Naive thymus-derived CD4-positive, alpha-beta T cell (primary cell): ENCODE results near the gene SVOPL. TPM values are rescaled to one million over a fixed set of nuclear protein-coding genes. Genes with fewer than 3 reads are reported as not detected.

Experiments
- ATAC-seq: fragments of 150-1000 bp; cut with Tn5 transposase; 2 replicates; pipeline ENCODE4 v1.10.0; 2021; ENCODE audit warnings: mild to moderate bottlenecking, moderate library complexity
- CTCF ChIA-PET: fragments of 350-600 bp; sonication (Branson Sonifier 250); formaldehyde crosslinking; loops from one replicate; lab custom pipeline; 2021; ENCODE audit warnings: antibody characterized with exemption; lab: Charles Lee
- POLR2A ChIA-PET: fragments of 350-600 bp; sonication (Branson Sonifier 250); formaldehyde crosslinking; loops from one replicate; lab custom pipeline; 2021; ENCODE audit warnings: antibody characterized with exemption, inconsistent platforms; lab: Charles Lee
- DNase-seq, 9 donors: peaks; one replicate each; pipeline versions ENCODE4 v3.0.0 to v3.0.0-alpha.2; 2020 to 2022; ENCODE audit warnings: mixed read lengths in 1 of 9
- H3K27ac ChIP-seq: one replicate; pipeline ENCODE4 v1.7.0; 2013; ENCODE audit warnings: mild to moderate bottlenecking, low read depth, low read length, moderate library complexity
- H3K27me3 ChIP-seq, 2 donors: one replicate each; pipeline ENCODE4 v1.7.0; 2013; ENCODE audit warnings: low read length in 2 of 2, mild to moderate bottlenecking in 2 of 2, moderate library complexity in 2 of 2; ENCODE audit not compliant: control insufficient read depth in 2 of 2, insufficient read depth in 2 of 2
- H3K36me3 ChIP-seq, 3 experiments: 1 replicate in 2 of 3; 2 replicates in 1 of 3; pipeline ENCODE4 v1.7.0; 2013; ENCODE audit warnings: low read length in 3 of 3, mild to moderate bottlenecking in 3 of 3, moderate library complexity in 1 of 3; ENCODE audit not compliant: insufficient read depth in 3 of 3, control insufficient read depth in 2 of 3
- H3K4me1 ChIP-seq, 2 donors: one replicate each; pipeline ENCODE4 v1.7.0; 2013; ENCODE audit warnings: low read length in 2 of 2, mild to moderate bottlenecking in 2 of 2, moderate library complexity in 1 of 2; ENCODE audit not compliant: control insufficient read depth in 2 of 2, insufficient read depth in 2 of 2
- H3K4me3 ChIP-seq: 2 replicates; pipeline ENCODE4 v1.7.0; 2013; ENCODE audit warnings: mild to moderate bottlenecking, low read length
- H3K9me3 ChIP-seq, 3 experiments: 1 replicate in 2 of 3; 2 replicates in 1 of 3; pipeline ENCODE4 v1.7.0; 2013; ENCODE audit warnings: low read length in 3 of 3; ENCODE audit not compliant: control insufficient read depth in 2 of 3
- H3K27ac Mint-ChIP-seq, 9 donors: one replicate each; pipeline ENCODE4 v1.8.0; 2020 to 2022; ENCODE audit warnings: mixed read lengths in 9 of 9, mild to moderate bottlenecking in 8 of 9, moderate library complexity in 5 of 9, inconsistent platforms in 2 of 9
- H3K27me3 Mint-ChIP-seq, 5 donors: one replicate each; pipeline ENCODE4 v1.8.0; 2021 to 2022; ENCODE audit warnings: mixed read lengths in 5 of 5, mild to moderate bottlenecking in 1 of 5
- H3K36me3 Mint-ChIP-seq, 5 donors: one replicate each; pipeline ENCODE4 v1.8.0; 2020 to 2022; ENCODE audit warnings: mixed read lengths in 5 of 5, mild to moderate bottlenecking in 3 of 5, inconsistent platforms in 1 of 5
- H3K4me1 Mint-ChIP-seq, 7 donors: one replicate each; pipeline ENCODE4 v1.8.0; 2020 to 2022; ENCODE audit warnings: mixed read lengths in 7 of 7, mild to moderate bottlenecking in 3 of 7, inconsistent platforms in 1 of 7
- H3K4me3 Mint-ChIP-seq, 10 donors: one replicate each; pipeline ENCODE4 v1.8.0; 2020 to 2022; ENCODE audit warnings: mild to moderate bottlenecking in 10 of 10, mixed read lengths in 10 of 10, moderate library complexity in 6 of 10, inconsistent platforms in 2 of 10
- H3K9me3 Mint-ChIP-seq, 11 donors: one replicate each; pipeline ENCODE4 v1.8.0; 2020 to 2022; ENCODE audit warnings: mixed read lengths in 11 of 11, mild to moderate bottlenecking in 4 of 11, inconsistent platforms in 1 of 11, moderate library complexity in 1 of 11
- intact Hi-C, 2 donors: fragments of 100-400 bp; cut with micrococcal nuclease; formaldehyde crosslinking; loops; one replicate each; pipeline ENCODE4 v1.15.1; 2023
- polyA plus RNA-seq, 2 donors: library from polyadenylated mRNA; unstranded; fragments of 300-500 nt; fragmentation: Illumina TruSeq; gene quantifications; one replicate each; pipeline ENCODE4 v1.2.3, GENCODE V29; 2021
- total RNA-seq, 6 experiments: library from RNA in 5 of 6; stranded (reverse) in 5 of 6; gene quantifications; 1 replicate in 5 of 6; 2 replicates in 1 of 6; pipeline ENCODE4 v1.2.3 and lab custom pipeline; 2021 to 2026

SVOPL gene
- total and polyA plus RNA-seq, 7 experiments from 2014 or later, result 0.47 to 0.74 (median 0.64) TPM; not detected in 4

DNA sequence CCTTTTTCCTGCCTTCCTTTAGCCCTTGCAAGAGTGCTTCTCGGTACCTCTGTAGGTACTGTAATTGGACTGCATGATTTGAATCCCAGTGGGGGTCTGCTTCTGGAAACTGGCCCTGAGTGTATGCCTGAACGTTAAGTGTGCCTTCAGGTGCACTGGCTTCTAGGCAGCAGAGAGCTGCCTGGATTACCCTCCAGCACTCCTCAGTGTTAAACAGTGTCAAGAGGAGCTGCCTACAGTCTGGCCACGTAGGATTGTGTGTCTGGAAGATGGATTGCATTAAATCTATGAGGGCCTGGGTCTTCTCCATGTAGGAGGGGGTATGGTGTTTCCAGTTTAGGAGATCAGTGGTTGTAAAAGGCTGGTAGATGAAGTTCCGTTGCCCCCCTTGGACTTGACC lies 137.4 kb downstream of the SVOPL start:
- H3K27me3 Mint-ChIP-seq, result no peaks in the 10 kb centered on the region
- Histone ChIP-seq H3K4me1 (no peaks in the 10 kb centered on the region), H3K9me3 (peaks cover 0 to 44% (median 10%) of the 10 kb centered on the region in 3 experiments), H3K4me3 (no peak overlapping the region), H3K27me3 (no peaks in the 10 kb centered on the region), H3K27ac (no peak overlapping the region), H3K36me3 (peaks cover 5 to 89% (median 22%) of the 10 kb centered on the region in 3 experiments)
- peaks cover 36 to 91% (median 83%) of the 10 kb centered on the region in 5 donors for H3K36me3 Mint-ChIP-seq
- CTCF ChIA-PET, result no interaction called here
- ATAC-seq (no peak), DNase-seq (no peak)
- H3K4me3 Mint-ChIP-seq, result no peak overlapping the region
- peaks cover 0 to 4% (median 0%) of the 10 kb centered on the region in 7 donors for H3K4me1 Mint-ChIP-seq
- peak overlapping the region in 1 of 9 donors; percentile 36 for H3K27ac Mint-ChIP-seq
- POLR2A ChIA-PET, result no interaction called here
- intact Hi-C loops, result no loop called here
- H3K9me3 Mint-ChIP-seq, result peaks cover 24 to 64% (median 33%) of the 10 kb centered on the region in 11 donors

DNA sequence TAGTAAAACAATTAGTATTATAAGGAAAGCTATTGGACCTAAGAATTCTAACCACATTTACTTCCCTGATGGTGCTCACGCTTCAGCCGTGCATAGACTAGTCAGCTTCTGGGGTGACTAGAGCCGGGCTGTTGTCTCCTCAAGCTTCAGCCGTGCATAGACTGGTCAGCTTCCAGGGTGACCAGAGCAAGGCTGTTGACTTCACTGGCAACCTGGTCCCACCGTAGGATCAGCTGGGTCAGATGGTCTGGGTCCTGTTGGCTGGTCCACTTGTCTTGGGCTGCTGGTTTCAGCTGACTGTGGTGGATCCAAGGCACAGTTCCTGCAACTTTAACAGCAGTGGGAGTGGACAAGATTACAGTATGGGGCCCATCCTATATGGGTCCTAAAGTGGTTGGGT lies 141.7 kb downstream of the SVOPL start:
- Histone ChIP-seq H3K4me1 (no peaks in the 10 kb centered on the region), H3K9me3 (peaks cover 4 to 54% (median 23%) of the 10 kb centered on the region in 3 experiments), H3K36me3 (peaks cover 0 to 100% (median 26%) of the 10 kb centered on the region in 3 experiments), H3K4me3 (no peak overlapping the region), H3K27ac (no peak overlapping the region), H3K27me3 (no peaks in the 10 kb centered on the region)
- intact Hi-C loops, result loop anchor here in 1 of 2 donors (10.0 kb wide), 1 partner anchor 95 kb away; the partner anchor contains the start of gene TRIM24
- Mint-ChIP-seq H3K36me3 (peaks cover 38 to 99% (median 92%) of the 10 kb centered on the region in 5 donors), H3K27ac (no peak overlapping the region), H3K27me3 (no peaks in the 10 kb centered on the region), H3K4me3 (no peak overlapping the region), H3K9me3 (peaks cover 19 to 85% (median 43%) of the 10 kb centered on the region in 11 donors), H3K4me1 (no peaks in the 10 kb centered on the region)
- ATAC-seq (no peak), DNase-seq (no peak)
- CTCF ChIA-PET, result no interaction called here
- POLR2A ChIA-PET, result no interaction called here

DNA sequence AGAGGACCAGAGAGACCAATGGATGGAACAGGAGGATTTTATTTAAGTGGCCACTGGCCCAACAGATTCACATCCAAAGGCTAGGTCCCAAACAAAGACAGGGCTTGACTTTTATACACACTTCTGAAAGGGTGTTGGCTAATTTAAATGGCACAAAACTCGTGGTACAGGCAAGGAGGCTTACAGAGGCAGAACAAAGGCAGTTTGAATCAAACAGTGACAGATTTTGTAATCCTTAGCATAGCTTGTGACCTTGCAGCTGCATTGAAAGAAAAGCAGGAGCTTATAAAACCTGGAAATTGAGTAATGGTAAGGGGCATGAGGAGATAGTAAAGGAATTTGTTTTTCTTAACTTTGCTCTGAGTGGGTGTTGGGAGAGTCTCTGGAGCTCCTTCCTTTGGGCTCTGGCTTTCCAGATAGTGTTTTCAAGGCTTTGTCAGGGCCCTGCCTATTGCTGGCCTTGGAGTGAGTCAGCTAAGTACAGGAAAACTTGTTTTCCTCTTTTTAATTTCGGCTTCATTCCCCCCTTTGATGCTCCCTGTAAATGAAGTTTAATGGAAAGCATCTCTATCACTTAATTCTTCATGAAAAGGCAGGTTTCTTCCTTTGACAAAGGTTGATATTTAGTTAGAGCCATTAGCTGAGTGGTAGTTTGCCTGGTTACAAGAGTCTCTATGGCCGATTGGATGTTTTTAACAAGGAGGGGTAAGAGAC lies 144.2 kb downstream of the SVOPL start:
- intact Hi-C loops, result loop anchor here in 1 of 2 donors (10.0 kb wide), 1 partner anchor 92 kb away; the partner anchor contains the start of gene TRIM24
- no peaks in the 10 kb centered on the region for H3K27me3 Mint-ChIP-seq
- CTCF ChIA-PET, result no interaction called here
- POLR2A ChIA-PET, result no interaction called here
- Histone ChIP-seq H3K36me3 (peaks cover 0 to 98% (median 12%) of the 10 kb centered on the region in 3 experiments), H3K27ac (no peak overlapping the region), H3K4me3 (no peak overlapping the region), H3K4me1 (no peaks in the 10 kb centered on the region), H3K27me3 (no peaks in the 10 kb centered on the region), H3K9me3 (peaks cover 4 to 30% (median 19%) of the 10 kb centered on the region in 3 experiments)
- H3K36me3 Mint-ChIP-seq, result peaks cover 36 to 99% (median 95%) of the 10 kb centered on the region in 5 donors
- no peaks in the 10 kb centered on the region for H3K4me1 Mint-ChIP-seq
- H3K9me3 Mint-ChIP-seq, result peaks cover 10 to 82% (median 36%) of the 10 kb centered on the region in 11 donors
- no peak overlapping the region for H3K27ac Mint-ChIP-seq
- ATAC-seq (no peak), DNase-seq (no peak)
- H3K4me3 Mint-ChIP-seq, result no peak overlapping the region

DNA sequence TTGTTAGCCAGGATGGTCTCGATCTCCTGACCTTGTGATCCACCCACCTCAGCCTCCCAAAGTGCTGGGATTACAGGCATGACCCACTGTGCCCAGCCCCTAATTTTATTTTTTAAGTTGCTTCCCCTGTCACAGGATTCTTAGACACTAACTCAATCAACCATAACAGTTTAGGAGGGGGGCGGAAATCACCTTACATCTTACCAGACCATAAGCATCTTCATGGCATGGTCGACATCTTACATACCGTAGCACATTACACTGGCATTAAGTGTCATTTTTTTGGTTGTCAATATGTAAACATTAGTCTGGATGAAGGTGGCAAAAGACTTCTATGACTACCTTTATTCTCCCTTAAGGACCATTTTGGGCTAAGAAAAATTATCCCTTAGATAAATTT lies 145.5 kb downstream of the SVOPL start:
- Mint-ChIP-seq H3K27ac (no peak overlapping the region), H3K4me1 (no peaks in the 10 kb centered on the region), H3K36me3 (peaks cover 37 to 99% (median 97%) of the 10 kb centered on the region in 5 donors), H3K9me3 (peaks cover 8 to 72% (median 35%) of the 10 kb centered on the region in 11 donors), H3K27me3 (no peaks in the 10 kb centered on the region), H3K4me3 (no peak overlapping the region)
- Histone ChIP-seq H3K36me3 (peaks cover 9 to 97% (median 12%) of the 10 kb centered on the region in 3 experiments), H3K9me3 (peaks cover 4 to 30% (median 19%) of the 10 kb centered on the region in 3 experiments), H3K27ac (no peak overlapping the region), H3K4me3 (no peak overlapping the region), H3K4me1 (no peaks in the 10 kb centered on the region), H3K27me3 (no peaks in the 10 kb centered on the region)
- CTCF ChIA-PET, result no interaction called here
- DNase-seq, result no peak
- POLR2A ChIA-PET, result no interaction called here
- no peak for ATAC-seq
- intact Hi-C loops, result loop anchor here in 1 of 2 donors (10.0 kb wide), 1 partner anchor 91 kb away; the partner anchor contains the start of gene TRIM24

DNA sequence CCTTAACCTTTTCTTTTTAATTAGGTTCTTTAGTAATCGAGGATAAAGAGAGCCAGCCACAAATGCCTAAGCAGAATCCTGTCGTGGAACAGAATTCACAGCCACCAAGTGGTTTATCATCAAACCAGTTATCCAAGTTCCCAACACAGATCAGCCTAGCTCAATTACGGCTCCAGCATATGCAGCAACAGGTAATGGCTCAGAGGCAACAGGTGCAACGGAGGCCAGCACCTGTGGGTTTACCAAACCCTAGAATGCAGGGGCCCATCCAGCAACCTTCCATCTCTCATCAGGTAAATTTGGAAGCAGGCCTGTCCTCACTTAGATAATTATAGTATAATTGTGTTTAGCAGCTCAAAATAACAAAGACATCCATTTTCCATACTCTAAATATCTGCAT lies 146.5 kb downstream of the SVOPL start:
- no peak for ATAC-seq
- CTCF ChIA-PET, result no interaction called here

DNA sequence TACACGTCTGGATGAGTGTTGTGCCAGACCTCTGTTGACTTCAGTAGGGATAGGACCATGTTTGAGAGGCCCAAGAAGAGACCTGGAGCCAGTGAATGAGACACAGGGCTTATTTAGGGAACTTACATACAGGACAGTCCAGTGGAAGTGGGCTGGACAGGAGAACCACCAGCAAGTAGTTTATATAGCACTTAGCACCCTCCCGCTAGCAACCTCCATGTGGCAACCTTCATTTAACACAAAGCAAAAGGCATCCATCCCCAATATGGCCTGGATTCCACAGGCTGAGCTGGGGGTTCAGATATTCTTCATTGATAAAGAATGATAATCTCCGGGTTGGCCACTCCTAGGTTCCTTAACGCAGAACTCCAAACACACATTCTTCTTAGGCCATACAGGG lies 147.4 kb downstream of the SVOPL start:
- Histone ChIP-seq H3K9me3 (peaks cover 4 to 27% (median 19%) of the 10 kb centered on the region in 3 experiments), H3K4me1 (no peaks in the 10 kb centered on the region), H3K27ac (no peak overlapping the region), H3K4me3 (no peak overlapping the region), H3K27me3 (no peaks in the 10 kb centered on the region), H3K36me3 (peaks cover 5 to 79% (median 10%) of the 10 kb centered on the region in 3 experiments)
- DNase-seq (no peak), ATAC-seq (no peak)
- Mint-ChIP-seq H3K27ac (no peak overlapping the region), H3K4me3 (no peak overlapping the region), H3K9me3 (peaks cover 12 to 72% (median 34%) of the 10 kb centered on the region in 11 donors), H3K27me3 (no peaks in the 10 kb centered on the region), H3K4me1 (no peaks in the 10 kb centered on the region), H3K36me3 (peaks cover 53 to 99% (median 97%) of the 10 kb centered on the region in 5 donors)
- ChIA-PET CTCF (no interaction called here), POLR2A (no interaction called here)
- intact Hi-C loops, result loop anchor here in 1 of 2 donors (10.0 kb wide), 1 partner anchor 89 kb away; the partner anchor contains the start of gene TRIM24

More for the DNA sequence above, 146.5 kb downstream of the SVOPL start:
- intact Hi-C loops, result loop anchor here in 1 of 2 donors (10.0 kb wide), 1 partner anchor 90 kb away; the partner anchor contains the start of gene TRIM24
- Mint-ChIP-seq H3K4me3 (no peak overlapping the region), H3K27ac (no peak overlapping the region), H3K4me1 (no peaks in the 10 kb centered on the region), H3K27me3 (no peaks in the 10 kb centered on the region), H3K9me3 (peaks cover 12 to 73% (median 35%) of the 10 kb centered on the region in 11 donors), H3K36me3 (peaks cover 45 to 98% (median 97%) of the 10 kb centered on the region in 5 donors)
- no peak overlapping the region for H3K4me3 ChIP-seq
- no peaks in the 10 kb centered on the region for H3K27me3 ChIP-seq
- H3K27ac ChIP-seq, result no peak overlapping the region
- no peak for DNase-seq
- H3K36me3 ChIP-seq, result peaks cover 9 to 87% (median 10%) of the 10 kb centered on the region in 3 experiments
- no peaks in the 10 kb centered on the region for H3K4me1 ChIP-seq
- POLR2A ChIA-PET, result no interaction called here
- H3K9me3 ChIP-seq, result peaks cover 4 to 30% (median 19%) of the 10 kb centered on the region in 3 experiments
